Progenitor cell of endocrine pancreas (in vitro differentiated cells): ENCODE results near the gene P2RY11. TPM values are rescaled to one million over a fixed set of nuclear protein-coding genes. Genes with fewer than 3 reads are reported as not detected.

Experiments
- DNase-seq: peaks from one replicate; pipeline ENCODE4 v3.0.0; 2021; ENCODE audit warnings: low spot score; ENCODE audit not compliant: unreplicated experiment
- H3K27ac Mint-ChIP-seq: 2 replicates; pipeline ENCODE4 v1.8.0; 2021; ENCODE audit warnings: mild to moderate bottlenecking, moderate library complexity, mixed read lengths
- H3K27me3 Mint-ChIP-seq: 2 replicates; pipeline ENCODE4 v1.8.0; 2021; ENCODE audit warnings: mixed read lengths
- H3K36me3 Mint-ChIP-seq: 2 replicates; pipeline ENCODE4 v1.8.0; 2022; ENCODE audit warnings: mixed read lengths; ENCODE audit not compliant: insufficient read depth
- H3K4me1 Mint-ChIP-seq: 2 replicates; pipeline ENCODE4 v1.8.0; 2021; ENCODE audit warnings: low read depth, mixed read lengths
- H3K4me3 Mint-ChIP-seq: 2 replicates; pipeline ENCODE4 v1.8.0; 2021; ENCODE audit warnings: low read depth, mild to moderate bottlenecking, moderate library complexity, mixed read lengths
- H3K9me3 Mint-ChIP-seq: 2 replicates; pipeline ENCODE4 v1.8.0; 2021; ENCODE audit warnings: low read depth, mixed read lengths
- CTCF ChIP-seq: fragments of 200-600 bp; sonication (generic); IDR thresholded peaks from one replicate; pipeline ENCODE4 v1.5.0; 2021; ENCODE audit warnings: antibody characterized with exemption, mild to moderate bottlenecking; ENCODE audit not compliant: unreplicated experiment
- total RNA-seq: library from RNA; stranded (reverse); gene quantifications from 2 replicates; pipeline ENCODE4 v1.2.1, GENCODE V29; 2021

The P2RY11 gene
- total RNA-seq, 1 donor from 2014 or later: 23.7 TPM

GRCh38 chr19:10112037-10112761, 706 bp downstream of the P2RY11 start:
- Mint-ChIP-seq H3K27me3 (no peaks in the 10 kb centered on the region), H3K36me3 (peaks cover 8% of the 10 kb centered on the region), H3K9me3 (no peaks in the 10 kb centered on the region), H3K27ac (peak overlapping the region; percentile 82), H3K4me1 (peaks cover 2% of the 10 kb centered on the region), H3K4me3 (no peak overlapping the region)
- no peak for TF ChIP-seq CTCF
- DNase-seq: no peak

- Mint-ChIP-seq H3K36me3 (peaks cover 9% of the 10 kb centered on the region), H3K4me3 (no peak overlapping the region), H3K4me1 (no peaks in the 10 kb centered on the region), H3K27me3 (no peaks in the 10 kb centered on the region), H3K27ac (peak overlapping the region; percentile 82), H3K9me3 (no peaks in the 10 kb centered on the region)
- TF ChIP-seq CTCF: peak; percentile 71
- peak; percentile 51 for DNase-seq
Measured at GRCh38 chr19:10112895-10113591, 1.6 kb downstream of the P2RY11 start.

- DNase-seq: no peak
- no peak for TF ChIP-seq CTCF
- no peak overlapping the region for H3K27ac Mint-ChIP-seq
- H3K4me1 Mint-ChIP-seq: no peaks in the 10 kb centered on the region
- H3K36me3 Mint-ChIP-seq: peaks cover 9% of the 10 kb centered on the region
- H3K27me3 Mint-ChIP-seq: no peaks in the 10 kb centered on the region
- no peak overlapping the region for H3K4me3 Mint-ChIP-seq
- H3K9me3 Mint-ChIP-seq: no peaks in the 10 kb centered on the region
Measured at GRCh38 chr19:10113592-10113963, 2.1 kb downstream of the P2RY11 start.

GRCh38 chr19:10113964-10114650, 2.6 kb downstream of the P2RY11 start:
- Mint-ChIP-seq H3K36me3 (peaks cover 9% of the 10 kb centered on the region), H3K9me3 (no peaks in the 10 kb centered on the region), H3K4me3 (no peak overlapping the region), H3K4me1 (peaks cover 4% of the 10 kb centered on the region), H3K27ac (no peak overlapping the region), H3K27me3 (no peaks in the 10 kb centered on the region)
- TF ChIP-seq CTCF: no peak
- no peak for DNase-seq

GRCh38 chr19:10114651-10115391, 3.3 kb downstream of the P2RY11 start:
- no peak overlapping the region for H3K4me3 Mint-ChIP-seq

More at GRCh38 chr19:10114651-10115391, 3.3 kb downstream of the P2RY11 start:
- Mint-ChIP-seq H3K27me3 (no peaks in the 10 kb centered on the region), H3K4me1 (peaks cover 5% of the 10 kb centered on the region), H3K27ac (no peak overlapping the region), H3K9me3 (no peaks in the 10 kb centered on the region), H3K36me3 (peaks cover 5% of the 10 kb centered on the region)
- no peak for TF ChIP-seq CTCF
- no peak for DNase-seq
